PFSK-1 (cell line): ENCODE data around the gene GNAO1.

Experiments
- FOXP2 ChIP-seq: optimal IDR thresholded peaks from 2 replicates; pipeline ENCODE3; 2011; ENCODE audit warnings: borderline replicate concordance, control low read depth, inconsistent platforms; ENCODE audit not compliant: insufficient read depth; ENCODE audit errors: extremely low read length, extremely low read depth
- POLR2AphosphoS5 ChIP-seq: IDR thresholded peaks from 2 replicates; pipeline ENCODE4 v1.6.1; 2012; ENCODE audit warnings: low read depth, mild to moderate bottlenecking, control low read depth, low read length, moderate library complexity
- REST ChIP-seq, 2 experiments: IDR thresholded peaks; 2 replicates each; pipeline versions ENCODE4 v1.6.1 to v1.8.0; 2011 to 2012; ENCODE audit warnings: low read depth in 2 of 2, low read length in 2 of 2, control low read depth in 1 of 2, inconsistent platforms in 1 of 2, mild to moderate bottlenecking in 1 of 2, moderate library complexity in 1 of 2; ENCODE audit not compliant: insufficient read depth in 1 of 2
- SIN3A ChIP-seq: IDR thresholded peaks from 2 replicates; pipeline ENCODE4 v1.6.1; 2012; ENCODE audit warnings: mild to moderate bottlenecking, low read length, moderate library complexity, borderline replicate concordance; ENCODE audit not compliant: insufficient read depth
- TAF1 ChIP-seq: IDR thresholded peaks from 2 replicates; pipeline ENCODE4 v1.6.1; 2012; ENCODE audit warnings: low read length, control low read depth, borderline replicate concordance; ENCODE audit not compliant: insufficient read depth

GNAO1 gene

GRCh38 chr16:56277075-56277474 is 85.8 kb downstream of the GNAO1 start:
- no peak for TF ChIP-seq SIN3A
- no peak for TF ChIP-seq POLR2AphosphoS5
- no peak for TF ChIP-seq REST (IDR thresholded peaks at IDR 0.05; ENCODE audit: insufficient read depth in 1 of 2, low read depth in 2 of 2, low read length in 2 of 2)
- no peak for TF ChIP-seq FOXP2
- no peak for TF ChIP-seq TAF1

DNA sequence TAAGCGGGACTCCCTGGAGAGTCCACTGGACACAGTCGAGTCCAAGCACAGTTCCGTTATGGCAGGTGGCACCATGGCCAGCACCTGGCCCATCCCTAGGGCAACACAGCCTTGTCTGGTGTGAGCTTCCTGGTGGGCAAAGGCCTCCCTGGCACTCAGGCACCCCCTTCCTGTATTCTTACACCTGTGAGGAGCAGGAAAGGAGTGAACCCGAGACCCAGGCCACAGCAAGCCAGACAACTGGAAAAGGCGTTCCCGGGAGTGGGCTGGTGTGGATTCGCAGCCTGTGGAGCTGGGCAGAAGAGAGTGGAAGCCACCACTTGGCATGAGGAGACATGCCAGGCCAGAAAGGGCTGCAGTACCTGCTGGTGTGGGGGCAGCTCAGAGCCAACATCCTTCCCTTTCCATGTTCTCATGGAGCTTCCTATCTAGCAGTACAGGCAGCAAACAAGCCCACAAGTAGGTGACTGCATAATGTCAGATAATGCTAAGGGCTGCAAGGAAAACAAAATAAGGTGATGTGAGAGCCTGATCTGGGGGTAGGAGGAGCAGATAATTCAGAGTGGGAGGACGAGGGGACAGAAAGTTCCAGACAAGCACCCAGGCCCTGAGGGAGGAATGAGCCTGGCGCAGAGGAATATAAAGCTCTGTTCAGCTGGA is 87.0 kb downstream of the GNAO1 start:
- TF ChIP-seq FOXP2 (no peak), TAF1 (no peak), SIN3A (no peak), REST (IDR thresholded peaks at IDR 0.05; ENCODE audit: insufficient read depth in 1 of 2, low read depth in 2 of 2, low read length in 2 of 2) (no peak), POLR2AphosphoS5 (no peak)

- no peak for TF ChIP-seq POLR2AphosphoS5
- TF ChIP-seq SIN3A, result no peak
- TF ChIP-seq FOXP2, result no peak
- TF ChIP-seq REST (IDR thresholded peaks at IDR 0.05; ENCODE audit: insufficient read depth in 1 of 2, low read depth in 2 of 2, low read length in 2 of 2), result no peak
- TF ChIP-seq TAF1, result no peak
Observed at GRCh38 chr16:56279132-56279531, 87.8 kb downstream of the GNAO1 start.

DNA sequence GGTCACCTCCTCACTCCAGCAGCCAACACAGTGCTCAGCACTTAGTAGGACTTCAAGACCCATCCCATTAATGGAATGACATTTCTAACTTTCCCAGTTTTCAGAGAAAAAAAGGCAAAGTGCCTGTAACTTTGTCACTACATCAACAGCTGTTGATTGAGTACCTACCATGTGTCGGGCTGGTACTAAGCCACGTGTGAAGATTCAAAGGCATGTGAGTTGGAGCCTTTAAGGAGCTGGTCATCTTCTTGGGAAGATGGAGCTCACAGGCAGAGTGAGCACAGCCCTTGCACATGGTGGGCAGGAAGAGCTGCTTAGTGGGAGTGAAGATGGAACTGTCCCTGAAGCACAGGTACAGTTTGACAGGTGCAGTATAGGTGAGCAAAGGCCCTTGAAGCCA is 88.6 kb downstream of the GNAO1 start:
- TF ChIP-seq FOXP2, result no peak
- no peak for TF ChIP-seq SIN3A
- TF ChIP-seq POLR2AphosphoS5, result no peak
- TF ChIP-seq REST (IDR thresholded peaks at IDR 0.05; ENCODE audit: insufficient read depth in 1 of 2, low read depth in 2 of 2, low read length in 2 of 2), result no peak
- no peak for TF ChIP-seq TAF1

DNA sequence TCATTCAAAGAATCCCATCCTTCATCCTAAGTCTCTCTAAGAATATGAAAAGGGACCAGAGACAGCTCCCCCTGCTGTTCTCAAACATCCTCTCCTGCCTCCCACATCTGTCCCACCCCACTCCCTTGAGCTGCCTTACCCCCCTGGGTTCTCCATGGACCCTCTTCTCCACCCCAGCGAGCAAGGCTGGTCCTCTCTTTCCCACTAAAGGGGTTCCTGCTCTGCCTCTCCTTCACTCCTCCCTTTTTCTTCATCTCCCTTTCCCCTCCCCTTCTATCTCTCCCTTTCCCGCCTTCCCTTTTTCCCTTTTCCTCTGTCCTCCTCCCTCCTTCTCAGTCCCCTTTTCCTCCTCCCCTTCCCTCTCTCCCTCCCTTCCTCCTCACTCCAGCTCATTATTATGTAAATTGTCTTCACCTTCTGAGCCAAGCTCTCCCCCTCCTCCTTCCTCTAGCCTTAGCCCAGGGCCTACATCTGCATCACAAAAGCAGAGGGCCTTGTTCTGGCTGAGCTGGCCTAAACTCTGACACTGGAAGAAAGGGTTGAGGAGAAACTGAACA is 90.0 kb downstream of the GNAO1 start:
- TF ChIP-seq FOXP2, result no peak
- TF ChIP-seq SIN3A, result no peak
- TF ChIP-seq POLR2AphosphoS5, result no peak
- no peak for TF ChIP-seq TAF1
- no peak for TF ChIP-seq REST (IDR thresholded peaks at IDR 0.05; ENCODE audit: insufficient read depth in 1 of 2, low read depth in 2 of 2, low read length in 2 of 2)
